Measurements from ENCODE around the gene SAMD9L. TPM values are rescaled to one million over a fixed set of nuclear protein-coding genes. Genes with fewer than 3 reads are reported as not detected.

Gene SAMD9L
- 10 to 100 TPM; 11.5 to 13.4 TPM for total RNA-seq
- long read RNA-seq, donor 1, full-length matches to known transcripts, result 1 of 3 reads
- long read RNA-seq, donor 1, partial matches to known transcripts, result 0 of 3 reads
- long read RNA-seq, donor 1, other reads (novel, unspliced or antisense), result 2 of 3 reads
- long read RNA-seq, donor 2, full-length matches to known transcripts, result 12 of 15 reads
- long read RNA-seq, donor 2, partial matches to known transcripts, result 0 of 15 reads
- long read RNA-seq, donor 2, other reads (novel, unspliced or antisense), result 3 of 15 reads

- intact Hi-C loops (cut with DNase I), result no loop called here
- DNase-seq (ENCODE audit: low spot score), result no peak
Observed at GRCh38 chr7:93148144-93148543, at the start of gene SAMD9L. SAMD9L (minus strand) TSS chr7:93148385; CDS start chr7:93135971, 12,414 bp downstream.

GRCh38 chr7:93196336-93196735 is 48.2 kb upstream of the SAMD9L start:
- no peak for DNase-seq (ENCODE audit: low spot score)
- intact Hi-C loops (cut with DNase I), result no loop called here

GRCh38 chr7:93194386-93194785 is 46.2 kb upstream of the SAMD9L start:
- intact Hi-C loops (cut with DNase I), result no loop called here
- no peak for DNase-seq (ENCODE audit: low spot score)

- no peak for DNase-seq (ENCODE audit: low spot score)
- intact Hi-C loops (cut with DNase I), result no loop called here
Observed at GRCh38 chr7:93188870-93189634, 40.9 kb upstream of the SAMD9L start.

GRCh38 chr7:93185303-93186027 is 37.3 kb upstream of the SAMD9L start:
- intact Hi-C loops (cut with DNase I), result no loop called here
- DNase-seq (ENCODE audit: low spot score), result no peak

- intact Hi-C loops (cut with DNase I), result no loop called here
- DNase-seq (ENCODE audit: low spot score), result no peak
Observed at GRCh38 chr7:93179173-93179572, 31.0 kb upstream of the SAMD9L start.

- DNase-seq (ENCODE audit: low spot score), result no peak
- intact Hi-C loops (cut with DNase I), result no loop called here
Observed at GRCh38 chr7:93178213-93178612, 30.0 kb upstream of the SAMD9L start.

- DNase-seq (ENCODE audit: low spot score), result no peak
- intact Hi-C loops (cut with DNase I), result no loop called here
Observed at GRCh38 chr7:93176992-93177580, 28.9 kb upstream of the SAMD9L start.

GRCh38 chr7:93175219-93175618 is 27.0 kb upstream of the SAMD9L start:
- DNase-seq (ENCODE audit: low spot score), result no peak

GRCh38 chr7:93172683-93173082 is 24.5 kb upstream of the SAMD9L start:
- DNase-seq (ENCODE audit: low spot score), result no peak
- intact Hi-C loops (cut with DNase I), result no loop called here

More at GRCh38 chr7:93175219-93175618, 27.0 kb upstream of the SAMD9L start:
- intact Hi-C loops (cut with DNase I), result no loop called here

- no peak for DNase-seq (ENCODE audit: low spot score)
- intact Hi-C loops (cut with DNase I), result no loop called here
Observed at GRCh38 chr7:93171606-93172226, 23.5 kb upstream of the SAMD9L start.

GRCh38 chr7:93165447-93165846 is 17.3 kb upstream of the SAMD9L start:
- no peak for DNase-seq (ENCODE audit: low spot score)
- intact Hi-C loops (cut with DNase I), result loop anchor here in 1 of 2 donors (5.0 kb wide), 1 partner anchor 987 kb away; no protein-coding TSS in a partner anchor

- intact Hi-C loops (cut with DNase I), result loop anchor here in 1 of 2 donors (5.0 kb wide), 1 partner anchor 988 kb away; no protein-coding TSS in a partner anchor
- DNase-seq (ENCODE audit: low spot score), result no peak
Observed at GRCh38 chr7:93164766-93165165, 16.6 kb upstream of the SAMD9L start.

- intact Hi-C loops (cut with DNase I), result no loop called here
- no peak for DNase-seq (ENCODE audit: low spot score)
Observed at GRCh38 chr7:93161181-93161762, 13.1 kb upstream of the SAMD9L start.

- intact Hi-C loops (cut with DNase I), result no loop called here
- DNase-seq (ENCODE audit: low spot score), result no peak
Observed at GRCh38 chr7:93160410-93160809, 12.2 kb upstream of the SAMD9L start.

GRCh38 chr7:93159490-93159889 is 11.3 kb upstream of the SAMD9L start:
- intact Hi-C loops (cut with DNase I), result no loop called here
- DNase-seq (ENCODE audit: low spot score), result no peak

GRCh38 chr7:93156884-93157283 is 8.7 kb upstream of the SAMD9L start:
- DNase-seq (ENCODE audit: low spot score), result no peak
- intact Hi-C loops (cut with DNase I), result no loop called here

- DNase-seq (ENCODE audit: low spot score), result no peak
- intact Hi-C loops (cut with DNase I), result no loop called here
Observed at GRCh38 chr7:93150200-93150835, 2.1 kb upstream of the SAMD9L start.
